Sigmoid colon (tissue), 7 donors: ENCODE measurements around the gene ACADL. TPM values are rescaled to one million over a fixed set of nuclear protein-coding genes. Genes with fewer than 3 reads are reported as not detected.

Experiments
- DNase-seq: peaks from one replicate; pipeline ENCODE4 v3.0.0-alpha.2; 2019
- H3K27ac ChIP-seq, 4 donors: fragments of 200-600 bp; sonication (generic); one replicate each; pipeline ENCODE4 v1.5.1; 2016 to 2019; ENCODE audit warnings: mild to moderate bottlenecking in 1 of 4
- H3K27me3 ChIP-seq, 3 donors: fragments of 200-600 bp; sonication (generic); one replicate each; pipeline ENCODE4 v1.5.1; 2019; ENCODE audit warnings: mild to moderate bottlenecking in 1 of 3
- H3K36me3 ChIP-seq, 4 donors: fragments of 200-600 bp; sonication (generic); one replicate each; pipeline ENCODE4 v1.5.1; 2016 to 2019
- H3K4me1 ChIP-seq, 4 donors: fragments of 200-600 bp; sonication (generic); one replicate each; pipeline ENCODE4 v1.5.1; 2017 to 2019
- H3K4me3 ChIP-seq, 4 donors: fragments of 200-600 bp; sonication (generic); one replicate each; pipeline ENCODE4 v1.5.1; 2017 to 2019; ENCODE audit warnings: mild to moderate bottlenecking in 2 of 4, moderate library complexity in 1 of 4
- H3K9me3 ChIP-seq, 4 donors: fragments of 200-600 bp in 3 of 4; sonication (generic) in 3 of 4; one replicate each; pipeline versions ENCODE4 v1.5.1 to v1.6.1; 2013 to 2019
- EP300 ChIP-seq, 4 donors: sonication (generic); formaldehyde crosslinking; IDR thresholded peaks; one replicate each; pipeline ENCODE4 v1.6.1; 2017; ENCODE audit warnings: antibody characterized with exemption in 4 of 4
- POLR2A ChIP-seq, 2 donors: fragments of 450-650 bp; IDR thresholded peaks; one replicate each; pipeline ENCODE4 v1.6.1; 2016; ENCODE audit warnings: antibody characterized with exemption in 2 of 2, mild to moderate bottlenecking in 2 of 2, moderate library complexity in 2 of 2
- POLR2AphosphoS5 ChIP-seq, 4 donors: sonication (generic); formaldehyde crosslinking; IDR thresholded peaks; one replicate each; pipeline ENCODE4 v1.6.1; 2017; ENCODE audit warnings: antibody characterized with exemption in 4 of 4
- WGBS, 2 donors: extraction: QIAGEN DNeasy Blood & Tissue Kit; methylation state at CpG; one replicate each; pipeline ENCODE4 v1.1.7; 2013; 5-methylcytosine and 5-hydroxymethylcytosine counted together
- intact Hi-C: fragments of 100-400 bp; cut with DNase I; formaldehyde crosslinking; loops from one replicate; pipeline ENCODE4 v1.15.1; 2023
- polyA plus RNA-seq, 3 donors: library from polyadenylated mRNA; stranded (reverse); fragments of 200-250 nt; gene quantifications; one replicate each; pipeline ENCODE4 v1.2.3, GENCODE V29; 2013
- small RNA-seq, 3 donors: library from RNA; depleted of rRNA; stranded (forward); fragments of <200 nt; gene quantifications; one replicate each; pipeline ENCODE3, GENCODE V24; 2016
- total RNA-seq, 4 donors: library from RNA; depleted of rRNA; stranded (reverse); fragments of >200 nt; gene quantifications; one replicate each; pipeline ENCODE4 v1.1.0, GENCODE V29; 2016
- TF ChIP-seq, protein P1 (sequence below), 4 experiments: fragments of 450-650 bp in 3 of 4; fragments of 200-600 bp in 1 of 4; IDR thresholded peaks; one replicate each; pipeline ENCODE4 v1.5.1; 2016 to 2019; ENCODE audit warnings: antibody characterized with exemption in 4 of 4, mild to moderate bottlenecking in 3 of 4, moderate library complexity in 2 of 4
- donor health status: healthy with polysubstance abuse.
- donor health status: Bipolar disorder and iron deficiency.
- donor health status: healthy.

ACADL gene
- total and polyA plus RNA-seq, 7 donors, result 0.15 to 4.7 (median 2.4) TPM; not detected in 1

DNA sequence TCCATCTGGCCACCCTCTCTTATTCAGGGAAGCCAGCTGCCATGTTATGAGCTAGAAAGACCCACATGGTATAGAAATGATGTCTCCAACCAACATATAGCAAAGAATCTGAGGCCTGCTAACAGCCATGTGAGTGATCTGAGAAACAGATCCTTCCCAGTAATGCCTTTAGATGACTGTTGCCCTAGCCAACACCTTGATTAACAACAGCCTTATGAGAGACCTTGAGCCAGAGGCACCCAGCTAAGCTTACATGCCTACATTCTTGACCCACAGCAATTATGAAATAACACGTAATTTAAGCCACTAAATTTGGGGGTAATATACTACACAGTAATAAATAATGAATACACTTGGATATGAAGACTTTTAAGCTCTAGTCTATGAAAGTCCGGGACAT, 67.0 kb downstream of the ACADL start:
- no peak for TF ChIP-seq EP300 (IDR thresholded peaks at IDR 0.05)
- no peak for TF ChIP-seq POLR2AphosphoS5 (IDR thresholded peaks at IDR 0.05)
- no peak for TF ChIP-seq POLR2A (IDR thresholded peaks at IDR 0.05)
- TF ChIP-seq, protein P1, sequence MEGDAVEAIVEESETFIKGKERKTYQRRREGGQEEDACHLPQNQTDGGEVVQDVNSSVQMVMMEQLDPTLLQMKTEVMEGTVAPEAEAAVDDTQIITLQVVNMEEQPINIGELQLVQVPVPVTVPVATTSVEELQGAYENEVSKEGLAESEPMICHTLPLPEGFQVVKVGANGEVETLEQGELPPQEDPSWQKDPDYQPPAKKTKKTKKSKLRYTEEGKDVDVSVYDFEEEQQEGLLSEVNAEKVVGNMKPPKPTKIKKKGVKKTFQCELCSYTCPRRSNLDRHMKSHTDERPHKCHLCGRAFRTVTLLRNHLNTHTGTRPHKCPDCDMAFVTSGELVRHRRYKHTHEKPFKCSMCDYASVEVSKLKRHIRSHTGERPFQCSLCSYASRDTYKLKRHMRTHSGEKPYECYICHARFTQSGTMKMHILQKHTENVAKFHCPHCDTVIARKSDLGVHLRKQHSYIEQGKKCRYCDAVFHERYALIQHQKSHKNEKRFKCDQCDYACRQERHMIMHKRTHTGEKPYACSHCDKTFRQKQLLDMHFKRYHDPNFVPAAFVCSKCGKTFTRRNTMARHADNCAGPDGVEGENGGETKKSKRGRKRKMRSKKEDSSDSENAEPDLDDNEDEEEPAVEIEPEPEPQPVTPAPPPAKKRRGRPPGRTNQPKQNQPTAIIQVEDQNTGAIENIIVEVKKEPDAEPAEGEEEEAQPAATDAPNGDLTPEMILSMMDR (IDR thresholded peaks at IDR 0.05), result no peak
- no peaks in the 10 kb centered on the region for H3K27me3 ChIP-seq
- H3K4me3 ChIP-seq, result no peak overlapping the region
- H3K9me3 ChIP-seq, result no peaks in the 10 kb centered on the region
- peaks cover 0 to 13% (median 5%) of the 10 kb centered on the region in 4 donors for H3K36me3 ChIP-seq
- intact Hi-C loops, result no loop called here
- 91 to 95% methylated on average over 2 of the region's 2 CpGs for WGBS, 2 donors
- H3K27ac ChIP-seq, result no peak overlapping the region
- no peak for DNase-seq
- H3K4me1 ChIP-seq, result peaks cover 0 to 17% (median 7%) of the 10 kb centered on the region in 4 donors

DNA sequence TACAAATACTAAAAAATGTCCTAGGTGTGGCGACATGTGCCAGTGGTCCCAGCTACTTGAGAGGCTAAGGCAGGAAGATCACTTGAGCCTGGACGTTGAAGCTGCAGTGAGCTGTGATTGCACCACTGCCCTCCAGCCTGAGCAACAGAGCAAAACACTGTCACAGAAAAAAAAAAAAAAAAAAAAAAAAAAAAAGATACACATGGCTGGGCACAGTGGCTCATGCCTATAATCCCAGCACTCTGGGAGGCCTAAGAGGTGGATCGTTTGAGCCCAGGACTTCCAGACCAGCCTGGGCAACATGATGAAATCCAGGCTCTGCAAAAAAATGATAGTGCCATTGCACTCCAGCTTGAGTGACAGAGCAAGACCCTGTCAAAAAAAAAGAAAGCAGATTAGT, 67.7 kb downstream of the ACADL start:
- H3K9me3 ChIP-seq, result no peaks in the 10 kb centered on the region
- peaks cover 0 to 17% (median 5%) of the 10 kb centered on the region in 4 donors for H3K36me3 ChIP-seq
- no peak overlapping the region for H3K27ac ChIP-seq
- TF ChIP-seq POLR2A (IDR thresholded peaks at IDR 0.05), result no peak
- no peak for TF ChIP-seq EP300 (IDR thresholded peaks at IDR 0.05)
- TF ChIP-seq, protein P1 (IDR thresholded peaks at IDR 0.05), result no peak
- no peak for TF ChIP-seq POLR2AphosphoS5 (IDR thresholded peaks at IDR 0.05)
- WGBS, 2 donors, result 88 to 91% methylated on average over 3 of the region's 3 CpGs
- H3K4me1 ChIP-seq, result peaks cover 0 to 10% (median under 1%) of the 10 kb centered on the region in 4 donors
- H3K27me3 ChIP-seq, result no peaks in the 10 kb centered on the region
- DNase-seq, result no peak
- no peak overlapping the region for H3K4me3 ChIP-seq
- intact Hi-C loops, result no loop called here

DNA sequence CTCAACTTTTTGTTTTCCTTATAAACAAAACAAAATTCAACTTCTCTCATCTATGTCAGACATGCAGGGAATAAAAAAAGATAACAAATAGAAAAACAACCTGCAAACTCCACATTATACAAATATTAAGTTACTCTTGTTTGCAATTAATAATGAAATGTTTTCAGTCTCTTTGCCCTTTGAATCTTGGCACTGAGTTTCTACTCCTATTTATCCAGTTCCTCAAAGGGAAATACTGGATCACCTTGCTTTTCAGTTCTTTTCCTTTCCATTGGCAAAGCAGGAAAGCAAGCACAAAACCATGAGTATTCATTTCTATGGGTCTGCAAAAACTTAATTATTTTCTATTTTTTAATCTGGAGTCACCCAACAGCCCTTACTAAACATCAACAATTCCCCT, 77.6 kb downstream of the ACADL start:
- H3K9me3 ChIP-seq, result no peaks in the 10 kb centered on the region
- H3K27me3 ChIP-seq, result no peaks in the 10 kb centered on the region
- H3K4me1 ChIP-seq, result no peaks in the 10 kb centered on the region
- intact Hi-C loops, result no loop called here
- H3K4me3 ChIP-seq, result no peak overlapping the region
- TF ChIP-seq, protein P1 (IDR thresholded peaks at IDR 0.05), result no peak
- TF ChIP-seq POLR2A (IDR thresholded peaks at IDR 0.05) (no peak), POLR2AphosphoS5 (IDR thresholded peaks at IDR 0.05) (no peak), EP300 (IDR thresholded peaks at IDR 0.05) (no peak)
- peaks cover 0 to 47% (median 0%) of the 10 kb centered on the region in 4 donors for H3K36me3 ChIP-seq
- H3K27ac ChIP-seq, result no peak overlapping the region
- DNase-seq, result no peak

Small RNAs within 50 kb of the gene (small RNA-seq; reads per million reads assigned to genes)
- gene RF00019, result 0 reads per million in 3 donors

Other genes starting within 250 kb of the ACADL start
- gene RPE, start 222.8 kb downstream of the ACADL start, total RNA-seq, result 10 to 100 TPM; 38.2 to 77.9 (median 48.8) TPM
- gene RPE, start 222.8 kb downstream of the ACADL start, polyA plus RNA-seq, result 10 to 100 TPM; 22.2 to 28.2 (median 25.3) TPM
- gene KANSL1L, start 54.0 kb downstream of the ACADL start, total RNA-seq, result 10 to 100 TPM; 32.6 to 49.0 (median 47.0) TPM
- gene KANSL1L, start 54.0 kb downstream of the ACADL start, polyA plus RNA-seq, result 1 to 10 TPM; 2.8 to 3.7 (median 3.6) TPM
- not detected for gene MYL1, start 89.7 kb upstream of the ACADL start, total RNA-seq
- gene MYL1, start 89.7 kb upstream of the ACADL start, polyA plus RNA-seq, result 1 to 10 TPM in 1 of 3 donors, not detected in 2; 4.8 TPM